ENCODE data around the gene DDX54.
"Not testable (repeated sequence)": the region's sequence is repeated elsewhere in the genome, so short reads cannot be mapped to it uniquely, and the experiment has no call there.

The DDX54 gene

GRCh38 chr12:113130457-113131135 is 54.7 kb downstream of the DDX54 start:
- H3K36me3 Mint-ChIP-seq, result no peaks in the 10 kb centered on the region
- no peak overlapping the region for H3K4me3 Mint-ChIP-seq
- peaks cover 10% of the 10 kb centered on the region for H3K4me1 Mint-ChIP-seq
- H3K9me3 Mint-ChIP-seq, result no peaks in the 10 kb centered on the region
- CTCF ChIA-PET, result interaction anchor here (0.9 to 2.2 kb wide), 2 partner anchors 12 to 43 kb away, joined by 3 to 6 read pairs; no protein-coding TSS in a partner anchor
- no peak for DNase-seq
- H3K27ac Mint-ChIP-seq, result no peak overlapping the region
- peaks cover 33% of the 10 kb centered on the region for H3K27me3 Mint-ChIP-seq

- Mint-ChIP-seq H3K4me1 (peaks cover 6% of the 10 kb centered on the region), H3K9me3 (no peaks in the 10 kb centered on the region), H3K4me3 (no peak overlapping the region), H3K27me3 (peaks cover 26% of the 10 kb centered on the region), H3K36me3 (no peaks in the 10 kb centered on the region), H3K27ac (no peak overlapping the region)
- CTCF ChIA-PET, result interaction anchor here (1.0 kb wide), 1 partner anchor 81 kb away, joined by 5 read pairs; no protein-coding TSS in a partner anchor
- no peak for DNase-seq
Observed at GRCh38 chr12:113129664-113130456, 55.4 kb downstream of the DDX54 start.

- Mint-ChIP-seq H3K27me3 (peaks cover 24% of the 10 kb centered on the region), H3K4me3 (no peak overlapping the region), H3K4me1 (peaks cover 5% of the 10 kb centered on the region), H3K27ac (no peak overlapping the region), H3K9me3 (no peaks in the 10 kb centered on the region), H3K36me3 (no peaks in the 10 kb centered on the region)
- no peak for DNase-seq
- CTCF ChIA-PET, result interaction anchor here (1.0 kb wide), 1 partner anchor 80 kb away, joined by 5 read pairs; no protein-coding TSS in a partner anchor
Observed at GRCh38 chr12:113128802-113129663, 56.2 kb downstream of the DDX54 start.

- Mint-ChIP-seq H3K27ac (no peak overlapping the region), H3K9me3 (peaks cover 4% of the 10 kb centered on the region), H3K36me3 (no peaks in the 10 kb centered on the region), H3K4me1 (peaks cover 5% of the 10 kb centered on the region), H3K4me3 (no peak overlapping the region), H3K27me3 (peaks cover 16% of the 10 kb centered on the region)
- no peak for DNase-seq
- CTCF ChIA-PET, result no interaction called here
Observed at GRCh38 chr12:113127791-113128199, 57.5 kb downstream of the DDX54 start.

GRCh38 chr12:113120670-113121370 is 64.5 kb downstream of the DDX54 start:
- no peak for DNase-seq
- CTCF ChIA-PET, result interaction anchor here (2.5 kb wide), 1 partner anchor 14 kb away, joined by 5 read pairs; no protein-coding TSS in a partner anchor
- Mint-ChIP-seq H3K27ac (no peak overlapping the region), H3K4me1 (no peaks in the 10 kb centered on the region), H3K9me3 (peaks cover 4% of the 10 kb centered on the region), H3K27me3 (peaks cover 21% of the 10 kb centered on the region), H3K4me3 (no peak overlapping the region), H3K36me3 (no peaks in the 10 kb centered on the region)

- no peak for DNase-seq
- Mint-ChIP-seq H3K9me3 (peaks cover 4% of the 10 kb centered on the region), H3K27ac (no peak overlapping the region), H3K27me3 (peaks cover 21% of the 10 kb centered on the region), H3K4me3 (no peak overlapping the region), H3K36me3 (no peaks in the 10 kb centered on the region), H3K4me1 (no peaks in the 10 kb centered on the region)
- CTCF ChIA-PET, result interaction anchor here (2.5 kb wide), 1 partner anchor 14 kb away, joined by 5 read pairs; no protein-coding TSS in a partner anchor
Observed at GRCh38 chr12:113119980-113120669, 65.2 kb downstream of the DDX54 start.

- Mint-ChIP-seq H3K27ac (no peak overlapping the region), H3K27me3 (peaks cover 17% of the 10 kb centered on the region), H3K36me3 (no peaks in the 10 kb centered on the region), H3K4me3 (no peak overlapping the region), H3K9me3 (peaks cover under 1% of the 10 kb centered on the region), H3K4me1 (no peaks in the 10 kb centered on the region)
- no peak for DNase-seq
- CTCF ChIA-PET, result no interaction called here
Observed at GRCh38 chr12:113118142-113118541, 67.1 kb downstream of the DDX54 start.

- DNase-seq, H3K4me1 Mint-ChIP-seq, H3K27ac Mint-ChIP-seq, H3K4me3 Mint-ChIP-seq, CTCF ChIA-PET, H3K36me3 Mint-ChIP-seq, H3K9me3 Mint-ChIP-seq: not testable (repeated sequence)
- H3K27me3 Mint-ChIP-seq, result peaks cover 17% of the 10 kb centered on the region
Observed at GRCh38 chr12:113117684-113118083, 67.6 kb downstream of the DDX54 start.

GRCh38 chr12:113116875-113117274 is 68.4 kb downstream of the DDX54 start:
- Mint-ChIP-seq H3K4me1 (no peaks in the 10 kb centered on the region), H3K27ac (no peak overlapping the region), H3K36me3 (no peaks in the 10 kb centered on the region), H3K9me3 (no peaks in the 10 kb centered on the region), H3K4me3 (no peak overlapping the region), H3K27me3 (peaks cover 17% of the 10 kb centered on the region)
- DNase-seq, result no peak
- CTCF ChIA-PET, result no interaction called here

- no peak for DNase-seq
- Mint-ChIP-seq H3K4me1 (no peaks in the 10 kb centered on the region), H3K4me3 (no peak overlapping the region), H3K9me3 (no peaks in the 10 kb centered on the region), H3K27ac (no peak overlapping the region), H3K27me3 (peaks cover 12% of the 10 kb centered on the region), H3K36me3 (no peaks in the 10 kb centered on the region)
- CTCF ChIA-PET, result interaction anchor here (1.3 kb wide), 1 partner anchor 55 kb away, joined by 6 read pairs; no protein-coding TSS in a partner anchor
Observed at GRCh38 chr12:113115455-113116126, 69.7 kb downstream of the DDX54 start.

- Mint-ChIP-seq H3K4me3 (no peak overlapping the region), H3K36me3 (no peaks in the 10 kb centered on the region), H3K4me1 (peaks cover 5% of the 10 kb centered on the region), H3K27me3 (peaks cover 8% of the 10 kb centered on the region), H3K27ac (no peak overlapping the region), H3K9me3 (no peaks in the 10 kb centered on the region)
- no peak for DNase-seq
- CTCF ChIA-PET, result interaction anchor here (1.3 kb wide), 1 partner anchor 56 kb away, joined by 6 read pairs; no protein-coding TSS in a partner anchor
Observed at GRCh38 chr12:113114447-113115178, 70.7 kb downstream of the DDX54 start.

- peaks cover 6% of the 10 kb centered on the region for H3K27me3 Mint-ChIP-seq
- CTCF ChIA-PET, result no interaction called here
- no peak overlapping the region for H3K4me3 Mint-ChIP-seq
- H3K9me3 Mint-ChIP-seq, result no peaks in the 10 kb centered on the region
- no peak overlapping the region for H3K27ac Mint-ChIP-seq
- no peaks in the 10 kb centered on the region for H3K36me3 Mint-ChIP-seq
- no peak for DNase-seq
- peaks cover 5% of the 10 kb centered on the region for H3K4me1 Mint-ChIP-seq
Observed at GRCh38 chr12:113113397-113113796, 71.9 kb downstream of the DDX54 start.
